ENCODE data around the gene M1AP. TPM values are rescaled to one million over a fixed set of nuclear protein-coding genes. Genes with fewer than 3 reads are reported as not detected.

Gene M1AP
- total and polyA plus RNA-seq, 7 donors: 0.16 to 0.60 (median 0.33) TPM; not detected in 3

- intact Hi-C loops (cut with DNase I): no loop called here
- no peak for TF ChIP-seq POLR2AphosphoS5 (IDR thresholded peaks at IDR 0.05)
- no peak for TF ChIP-seq POLR2A (IDR thresholded peaks at IDR 0.05)
- no peak for TF ChIP-seq CTCF (IDR thresholded peaks at IDR 0.05)
- TF ChIP-seq EP300 (IDR thresholded peaks at IDR 0.05): no peak
- H3K4me1 ChIP-seq: peaks cover 0 to 25% (median 19%) of the 10 kb centered on the region in 4 donors
- no peaks in the 10 kb centered on the region for H3K9me3 ChIP-seq
- H3K27me3 ChIP-seq: no peaks in the 10 kb centered on the region
- H3K27ac ChIP-seq: no peak overlapping the region
- DNase-seq: no peak
- H3K36me3 ChIP-seq: peaks cover 0 to 15% (median 10%) of the 10 kb centered on the region in 4 donors
- H3K4me3 ChIP-seq: no peak overlapping the region
- WGBS, 2 donors: 88 to 90% methylated on average over 4 of the region's 4 CpGs
Observed at GRCh38 chr2:74533464-74533863, 114.7 kb downstream of the M1AP start.

GRCh38 chr2:74532222-74532621 is 115.9 kb downstream of the M1AP start:
- Histone ChIP-seq H3K27ac (no peak overlapping the region), H3K27me3 (no peaks in the 10 kb centered on the region), H3K9me3 (no peaks in the 10 kb centered on the region), H3K36me3 (peaks cover 10 to 25% (median 18%) of the 10 kb centered on the region in 4 donors), H3K4me1 (peaks cover 0 to 34% (median 24%) of the 10 kb centered on the region in 4 donors), H3K4me3 (no peak overlapping the region)
- intact Hi-C loops (cut with DNase I): no loop called here
- DNase-seq: no peak
- TF ChIP-seq POLR2A (IDR thresholded peaks at IDR 0.05): no peak
- TF ChIP-seq EP300 (IDR thresholded peaks at IDR 0.05): no peak

- WGBS, 2 donors: 82 to 89% methylated on average over 7 of the region's 7 CpGs
Observed at GRCh38 chr2:74531666-74532065, 116.5 kb downstream of the M1AP start.

GRCh38 chr2:74530239-74531187 is 117.6 kb downstream of the M1AP start:
- 2 to 3% methylated on average over 54 of the region's 54 CpGs for WGBS, 2 donors
- peak overlapping the region; percentile 72 to 96 (median 84) for H3K4me3 ChIP-seq
- H3K27ac ChIP-seq: peak overlapping the region; percentile 84 to 92 (median 89)
- H3K9me3 ChIP-seq: no peaks in the 10 kb centered on the region
- TF ChIP-seq POLR2AphosphoS5 (IDR thresholded peaks at IDR 0.05): peak in 1 of 4 donors; percentile 7
- TF ChIP-seq CTCF (IDR thresholded peaks at IDR 0.05): no peak
- no peaks in the 10 kb centered on the region for H3K27me3 ChIP-seq
- intact Hi-C loops (cut with DNase I): loop anchor here (2.0 kb wide), 1 partner anchor 18 kb away; no protein-coding TSS in a partner anchor
- peaks cover 0 to 34% (median 24%) of the 10 kb centered on the region in 4 donors for H3K4me1 ChIP-seq
- no peak for DNase-seq
- peaks cover 22 to 42% (median 32%) of the 10 kb centered on the region in 4 donors for H3K36me3 ChIP-seq

More at GRCh38 chr2:74531666-74532065, 116.5 kb downstream of the M1AP start:
- no peak for TF ChIP-seq POLR2AphosphoS5 (IDR thresholded peaks at IDR 0.05)
- no peak for TF ChIP-seq POLR2A (IDR thresholded peaks at IDR 0.05)
- TF ChIP-seq EP300 (IDR thresholded peaks at IDR 0.05): no peak
- no peak for TF ChIP-seq CTCF (IDR thresholded peaks at IDR 0.05)
- no peak overlapping the region for H3K27ac ChIP-seq
- H3K27me3 ChIP-seq: no peaks in the 10 kb centered on the region
- no peak overlapping the region for H3K4me3 ChIP-seq
- H3K4me1 ChIP-seq: peaks cover 0 to 34% (median 24%) of the 10 kb centered on the region in 4 donors
- no peaks in the 10 kb centered on the region for H3K9me3 ChIP-seq
- no peak for DNase-seq
- intact Hi-C loops (cut with DNase I): loop anchor here (2.0 kb wide), 1 partner anchor 17 kb away; no protein-coding TSS in a partner anchor
- peaks cover 16 to 30% (median 24%) of the 10 kb centered on the region in 4 donors for H3K36me3 ChIP-seq

Measured in sigmoid colon (tissue), 7 donors.